Uterus (tissue), 2 donors: Measurements from ENCODE around the gene VWC2.

Experiments used
- POLR2A ChIP-seq, 2 donors: fragments of 450-650 bp; IDR thresholded peaks; one replicate each; pipeline ENCODE4 v1.6.1; 2016; ENCODE audit warnings: antibody characterized with exemption in 2 of 2, mild to moderate bottlenecking in 1 of 2, moderate library complexity in 1 of 2
- TF ChIP-seq, protein P1 (sequence below), 4 experiments: fragments of 200-600 bp in 2 of 4; fragments of 450-650 bp in 2 of 4; sonication (generic) in 2 of 4; IDR thresholded peaks; one replicate each; pipeline ENCODE4 v1.5.1; 2016 to 2019; ENCODE audit warnings: antibody characterized with exemption in 4 of 4, mild to moderate bottlenecking in 2 of 4, moderate library complexity in 1 of 4

- TF ChIP-seq, protein P1, sequence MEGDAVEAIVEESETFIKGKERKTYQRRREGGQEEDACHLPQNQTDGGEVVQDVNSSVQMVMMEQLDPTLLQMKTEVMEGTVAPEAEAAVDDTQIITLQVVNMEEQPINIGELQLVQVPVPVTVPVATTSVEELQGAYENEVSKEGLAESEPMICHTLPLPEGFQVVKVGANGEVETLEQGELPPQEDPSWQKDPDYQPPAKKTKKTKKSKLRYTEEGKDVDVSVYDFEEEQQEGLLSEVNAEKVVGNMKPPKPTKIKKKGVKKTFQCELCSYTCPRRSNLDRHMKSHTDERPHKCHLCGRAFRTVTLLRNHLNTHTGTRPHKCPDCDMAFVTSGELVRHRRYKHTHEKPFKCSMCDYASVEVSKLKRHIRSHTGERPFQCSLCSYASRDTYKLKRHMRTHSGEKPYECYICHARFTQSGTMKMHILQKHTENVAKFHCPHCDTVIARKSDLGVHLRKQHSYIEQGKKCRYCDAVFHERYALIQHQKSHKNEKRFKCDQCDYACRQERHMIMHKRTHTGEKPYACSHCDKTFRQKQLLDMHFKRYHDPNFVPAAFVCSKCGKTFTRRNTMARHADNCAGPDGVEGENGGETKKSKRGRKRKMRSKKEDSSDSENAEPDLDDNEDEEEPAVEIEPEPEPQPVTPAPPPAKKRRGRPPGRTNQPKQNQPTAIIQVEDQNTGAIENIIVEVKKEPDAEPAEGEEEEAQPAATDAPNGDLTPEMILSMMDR (IDR thresholded peaks at IDR 0.05), result no peak
- no peak for TF ChIP-seq POLR2A (IDR thresholded peaks at IDR 0.05)
Observed at GRCh38 chr7:49802600-49802999, 29.2 kb downstream of the VWC2 start.
